Stimulated activated memory B cell treated with anti-CD40 and anti-IgM and Interleukin-4, amounts not matched to agents 10 μg/mL and 1 μg/mL and 100 μg/mL, for 72 hours (primary cell): ENCODE data around the gene CRYBG1.
A peak's percentile ranks its signal among the peaks of the same experiment; 100 is the strongest.

Experiments
- ATAC-seq: fragments of 150-1000 bp; cut with Tn5 transposase; 2 replicates; pipeline ENCODE4 v1.10.0; 2021
- H3K27ac Mint-ChIP-seq: one replicate; pipeline ENCODE4 v1.8.0; 2022; ENCODE audit warnings: mild to moderate bottlenecking, mixed read lengths
- H3K27me3 Mint-ChIP-seq: one replicate; pipeline ENCODE4 v1.8.0; 2022; ENCODE audit warnings: mixed read lengths
- H3K36me3 Mint-ChIP-seq: one replicate; pipeline ENCODE4 v1.8.0; 2022; ENCODE audit warnings: mixed read lengths
- H3K4me1 Mint-ChIP-seq: one replicate; pipeline ENCODE4 v1.8.0; 2022; ENCODE audit warnings: mixed read lengths
- H3K4me3 Mint-ChIP-seq: one replicate; pipeline ENCODE4 v1.8.0; 2022; ENCODE audit warnings: mild to moderate bottlenecking, moderate library complexity, mixed read lengths
- H3K9me3 Mint-ChIP-seq: one replicate; pipeline ENCODE4 v1.8.0; 2022; ENCODE audit warnings: mixed read lengths

Gene CRYBG1

DNA sequence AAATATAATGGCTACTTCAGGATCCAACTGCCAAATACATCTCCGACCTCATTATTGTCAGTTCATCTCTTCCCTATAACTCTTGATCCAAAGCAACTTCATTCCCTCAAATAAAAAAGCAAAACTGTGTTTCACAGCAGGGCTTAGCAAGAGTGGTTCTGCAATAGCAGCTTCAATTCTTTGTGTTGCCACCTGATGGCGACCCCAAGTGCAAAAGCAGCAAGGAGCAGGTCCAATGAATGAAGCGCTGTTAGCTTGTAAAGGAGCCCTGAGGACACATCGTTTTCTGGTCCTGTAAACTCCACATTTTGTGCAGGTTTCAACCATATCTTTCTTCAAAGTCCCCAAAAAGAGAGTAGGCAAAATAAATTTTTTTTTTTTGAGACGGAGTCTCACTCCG lies 249.2 kb downstream of the CRYBG1 start:
- H3K4me3 Mint-ChIP-seq, result no peak overlapping the region
- H3K27ac Mint-ChIP-seq, result no peak overlapping the region
- peaks cover 55% of the 10 kb centered on the region for H3K4me1 Mint-ChIP-seq
- H3K9me3 Mint-ChIP-seq, result peaks cover 3% of the 10 kb centered on the region
- H3K36me3 Mint-ChIP-seq, result peaks cover 12% of the 10 kb centered on the region
- peak; percentile 64 for ATAC-seq
- no peaks in the 10 kb centered on the region for H3K27me3 Mint-ChIP-seq

DNA sequence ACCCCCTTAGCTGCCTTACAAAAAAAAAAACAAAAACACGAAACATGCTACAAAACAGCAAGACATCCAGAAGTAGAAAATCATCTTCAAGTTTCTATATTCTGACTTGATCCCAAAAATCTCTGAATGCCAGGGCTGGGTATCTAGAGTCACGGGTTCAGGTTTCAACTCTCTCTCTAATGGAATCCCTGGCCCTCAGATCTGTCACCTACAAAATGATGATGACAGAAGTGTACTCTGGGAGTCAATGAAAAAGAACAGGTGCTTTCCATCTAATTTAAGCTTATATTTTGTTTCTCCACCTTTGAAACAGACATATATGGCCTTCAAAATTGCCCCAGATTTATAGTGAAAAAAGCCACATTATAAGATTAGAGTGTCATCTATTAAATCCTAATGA lies 250.5 kb downstream of the CRYBG1 start:
- Mint-ChIP-seq H3K36me3 (peaks cover 8% of the 10 kb centered on the region), H3K27me3 (no peaks in the 10 kb centered on the region), H3K9me3 (peaks cover 3% of the 10 kb centered on the region), H3K27ac (no peak overlapping the region), H3K4me3 (no peak overlapping the region), H3K4me1 (peaks cover 63% of the 10 kb centered on the region)
- ATAC-seq, result no peak

DNA sequence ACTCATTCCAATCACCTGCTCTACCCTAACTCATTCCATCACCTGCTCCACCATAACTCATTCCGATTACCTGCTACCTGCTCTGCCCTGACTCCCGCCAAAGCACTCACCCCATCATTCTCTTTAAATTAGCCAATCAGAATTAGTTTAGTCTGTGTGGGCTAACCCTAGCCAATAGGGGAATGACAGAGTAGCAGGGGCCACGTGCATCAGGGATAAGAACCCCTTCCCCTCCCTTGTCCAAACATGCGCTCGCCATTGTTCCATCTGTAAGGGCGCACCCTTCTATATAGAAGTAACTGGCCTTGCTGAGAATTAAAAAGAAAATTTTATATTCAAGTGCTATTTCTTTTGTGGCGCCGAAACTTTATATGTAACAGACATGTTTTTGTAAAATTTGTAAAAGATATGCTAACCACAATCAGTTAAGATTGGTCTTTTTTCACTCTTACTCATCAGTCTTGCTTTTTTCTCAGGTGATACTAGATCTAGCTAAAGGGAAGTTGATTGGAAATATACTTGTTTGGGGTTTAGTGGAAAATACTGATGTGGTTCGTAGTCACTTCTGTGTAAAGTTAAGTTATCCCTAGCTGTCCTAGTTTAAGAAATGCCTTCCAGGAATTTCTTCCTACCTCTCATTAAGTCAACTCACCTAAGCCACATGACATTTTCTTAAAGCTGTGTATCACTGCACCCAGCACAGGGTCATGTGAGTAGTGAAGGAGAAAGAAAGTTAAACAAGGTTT lies 252.3 kb downstream of the CRYBG1 start:
- Mint-ChIP-seq H3K4me1 (peaks cover 52% of the 10 kb centered on the region), H3K9me3 (peaks cover 3% of the 10 kb centered on the region), H3K36me3 (peaks cover 8% of the 10 kb centered on the region), H3K4me3 (no peak overlapping the region), H3K27me3 (no peaks in the 10 kb centered on the region), H3K27ac (peak overlapping the region; percentile 70)
- ATAC-seq, result no peak

DNA sequence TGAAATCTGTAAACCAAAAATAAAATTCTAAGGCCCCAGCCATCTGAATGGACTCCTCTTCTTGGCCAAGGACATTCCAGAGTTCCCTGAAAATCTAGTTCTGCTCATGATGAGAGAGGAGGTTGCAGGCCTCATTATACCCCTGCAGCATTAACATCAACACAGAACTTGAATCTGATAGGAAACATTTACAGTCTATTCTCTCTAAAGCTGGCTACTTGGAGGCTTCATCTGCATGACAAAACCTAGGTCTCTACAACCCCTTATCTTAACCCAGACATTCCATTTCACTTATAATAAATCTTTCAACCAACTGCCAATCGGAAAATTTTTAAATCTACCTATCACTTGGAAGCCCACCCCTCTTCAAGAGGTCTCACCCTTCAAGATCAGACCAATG lies 253.1 kb downstream of the CRYBG1 start:
- H3K36me3 Mint-ChIP-seq, result peaks cover 14% of the 10 kb centered on the region
- ATAC-seq, result no peak
- no peak overlapping the region for H3K4me3 Mint-ChIP-seq
- peak overlapping the region; percentile 70 for H3K27ac Mint-ChIP-seq
- peaks cover 46% of the 10 kb centered on the region for H3K4me1 Mint-ChIP-seq
- H3K9me3 Mint-ChIP-seq, result peaks cover 3% of the 10 kb centered on the region
- no peaks in the 10 kb centered on the region for H3K27me3 Mint-ChIP-seq

DNA sequence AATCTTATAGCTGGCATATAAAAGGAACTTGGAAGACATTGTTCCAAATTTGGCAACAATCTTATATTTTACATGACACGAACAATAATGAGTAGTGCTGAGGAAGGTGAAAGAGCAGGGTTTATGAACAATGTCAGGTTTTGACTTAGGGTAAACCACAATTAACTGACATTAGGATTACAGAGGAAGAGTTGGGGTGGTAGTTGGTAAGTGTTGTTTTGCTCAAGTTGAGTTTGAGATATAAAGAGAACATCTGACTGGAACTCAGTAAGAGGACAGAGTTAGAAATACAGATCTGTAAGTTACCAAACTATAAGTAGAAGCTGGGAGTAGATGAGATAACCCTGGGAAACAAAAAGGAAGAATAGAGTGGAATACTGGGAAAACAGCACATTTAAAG lies 253.6 kb downstream of the CRYBG1 start:
- Mint-ChIP-seq H3K9me3 (peaks cover 3% of the 10 kb centered on the region), H3K4me3 (no peak overlapping the region), H3K4me1 (peaks cover 40% of the 10 kb centered on the region), H3K27ac (peak overlapping the region; percentile 70), H3K36me3 (peaks cover 15% of the 10 kb centered on the region), H3K27me3 (no peaks in the 10 kb centered on the region)
- ATAC-seq, result no peak

DNA sequence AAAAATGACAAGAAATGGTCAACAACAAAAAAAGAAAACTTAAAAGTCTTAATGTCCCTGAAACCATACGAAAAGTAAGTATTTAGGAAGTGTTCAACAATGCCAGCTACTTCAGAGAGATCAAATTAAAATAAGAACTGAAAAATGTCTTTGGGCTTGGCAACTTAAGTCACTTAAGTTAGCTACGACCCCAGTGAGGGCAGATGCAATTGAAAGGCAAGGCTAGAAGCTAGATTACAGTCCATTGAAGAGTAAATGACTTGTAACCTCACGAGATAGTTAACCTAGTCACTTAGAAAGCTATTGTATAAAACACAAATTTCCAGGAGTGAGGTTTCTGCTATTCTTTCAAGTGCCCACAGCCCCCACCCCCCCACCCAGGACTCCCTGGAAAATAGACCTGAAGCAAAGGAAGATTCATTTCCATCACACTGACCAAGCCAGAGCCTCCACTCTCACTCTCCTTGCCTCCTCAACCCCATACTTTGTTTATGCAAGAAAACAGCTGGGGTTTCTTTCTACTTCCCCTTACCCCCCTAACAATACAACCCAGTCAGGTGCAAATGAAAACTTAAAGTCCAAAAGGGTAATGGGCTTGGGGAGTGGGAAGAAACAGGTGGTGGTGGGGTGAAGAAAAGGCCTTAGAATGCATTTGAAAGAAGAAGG lies 254.2 kb downstream of the CRYBG1 start:
- Mint-ChIP-seq H3K4me3 (no peak overlapping the region), H3K36me3 (peaks cover 15% of the 10 kb centered on the region), H3K27ac (peak overlapping the region; percentile 70)

DNA sequence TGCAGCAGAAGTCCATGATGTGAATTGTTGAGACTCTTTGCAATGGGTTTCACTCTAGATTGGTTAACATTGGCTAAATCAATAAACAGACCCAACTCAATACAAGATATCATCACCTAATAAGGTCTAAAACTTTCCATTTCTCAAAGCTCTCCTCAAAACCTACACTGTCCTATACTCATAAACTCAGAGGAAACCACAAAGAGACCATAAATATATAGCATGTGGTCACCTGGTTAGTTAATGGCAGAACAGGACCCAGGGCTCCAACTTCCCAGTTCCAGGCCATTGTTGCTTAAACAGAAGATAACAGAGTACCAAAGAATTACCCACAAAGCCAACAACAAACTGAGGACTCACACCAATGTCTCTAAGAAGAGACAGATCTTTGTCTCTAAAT lies 256.8 kb downstream of the CRYBG1 start:
- peaks cover 32% of the 10 kb centered on the region for H3K4me1 Mint-ChIP-seq
- no peak for ATAC-seq
- H3K4me3 Mint-ChIP-seq, result no peak overlapping the region
- H3K36me3 Mint-ChIP-seq, result peaks cover 25% of the 10 kb centered on the region
- H3K27me3 Mint-ChIP-seq, result no peaks in the 10 kb centered on the region
- H3K9me3 Mint-ChIP-seq, result peaks cover 3% of the 10 kb centered on the region
- H3K27ac Mint-ChIP-seq, result peak overlapping the region; percentile 46

More for the DNA sequence above, 254.2 kb downstream of the CRYBG1 start:
- Mint-ChIP-seq H3K4me1 (peaks cover 36% of the 10 kb centered on the region), H3K27me3 (no peaks in the 10 kb centered on the region), H3K9me3 (peaks cover 3% of the 10 kb centered on the region)
- ATAC-seq, result peak; percentile 54

DNA sequence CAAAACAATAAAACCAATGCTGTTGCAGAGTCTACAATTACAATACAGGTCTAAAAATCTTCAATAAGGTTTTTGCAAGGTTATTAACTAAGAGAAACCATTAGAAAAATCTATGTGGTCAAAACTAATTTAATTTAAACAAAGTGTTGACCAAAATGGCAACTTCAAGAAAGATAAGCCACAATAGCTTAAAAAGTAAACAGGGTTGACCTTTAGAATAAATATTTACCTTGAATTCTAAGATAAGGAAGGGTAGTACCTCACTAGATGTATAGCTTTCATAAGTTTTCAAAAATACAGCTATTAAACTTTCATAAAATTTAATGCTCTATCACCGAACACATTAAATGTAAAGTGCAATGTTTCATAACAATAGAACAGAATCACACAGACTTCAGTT lies 257.3 kb downstream of the CRYBG1 start:
- H3K4me1 Mint-ChIP-seq, result peaks cover 27% of the 10 kb centered on the region

DNA sequence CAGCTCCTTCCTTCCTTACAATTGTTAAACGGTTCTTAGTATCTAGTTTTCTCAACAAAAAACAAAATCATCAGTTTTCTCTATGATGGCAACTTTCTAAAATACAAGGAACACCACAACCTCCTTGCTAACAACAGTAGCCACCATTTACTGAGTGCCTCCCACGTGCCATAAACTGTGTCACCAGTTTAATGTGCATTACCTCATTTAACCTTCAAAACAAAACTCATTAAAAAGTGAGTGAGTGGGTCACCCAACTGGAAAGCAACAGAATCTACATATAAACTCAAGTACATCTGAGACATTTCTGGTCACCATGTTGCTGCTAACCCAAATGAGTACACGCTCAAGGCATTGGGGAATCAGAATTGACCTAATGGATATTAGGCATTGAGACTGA lies 257.8 kb downstream of the CRYBG1 start:
- Mint-ChIP-seq H3K4me1 (peaks cover 22% of the 10 kb centered on the region), H3K36me3 (peaks cover 28% of the 10 kb centered on the region)
- ATAC-seq, result no peak

More for the DNA sequence above, 257.3 kb downstream of the CRYBG1 start:
- Mint-ChIP-seq H3K27ac (peak overlapping the region; percentile 53), H3K4me3 (no peak overlapping the region), H3K9me3 (no peaks in the 10 kb centered on the region), H3K36me3 (peaks cover 25% of the 10 kb centered on the region), H3K27me3 (no peaks in the 10 kb centered on the region)
- ATAC-seq, result no peak

DNA sequence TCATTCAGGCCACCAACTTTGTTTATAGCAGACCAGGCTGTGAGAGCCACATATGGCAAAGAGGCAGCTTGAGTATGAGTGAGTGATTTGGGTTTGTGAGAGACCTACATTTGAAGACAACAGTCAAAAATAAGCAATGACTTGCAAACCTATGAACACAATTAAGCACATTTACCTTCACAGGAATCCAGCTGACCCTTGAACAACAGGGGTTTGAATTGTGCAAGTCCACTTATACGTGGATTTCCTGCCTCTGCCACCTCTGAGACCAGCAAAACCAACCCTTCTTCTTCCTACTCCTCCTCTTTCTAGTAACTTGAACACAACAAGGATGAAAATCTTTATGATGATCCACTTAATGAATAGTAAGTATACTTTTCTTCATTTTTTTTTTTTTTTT lies 258.7 kb downstream of the CRYBG1 start:
- no peak overlapping the region for H3K4me3 Mint-ChIP-seq
- H3K27ac Mint-ChIP-seq, result peak overlapping the region; percentile 53
- H3K4me1 Mint-ChIP-seq, result peaks cover 13% of the 10 kb centered on the region
- H3K27me3 Mint-ChIP-seq, result no peaks in the 10 kb centered on the region
- peaks cover 3% of the 10 kb centered on the region for H3K9me3 Mint-ChIP-seq
- peaks cover 28% of the 10 kb centered on the region for H3K36me3 Mint-ChIP-seq
- no peak for ATAC-seq

More for the DNA sequence above, 257.8 kb downstream of the CRYBG1 start:
- Mint-ChIP-seq H3K27ac (peak overlapping the region; percentile 53), H3K27me3 (no peaks in the 10 kb centered on the region), H3K4me3 (no peak overlapping the region), H3K9me3 (peaks cover 3% of the 10 kb centered on the region)

DNA sequence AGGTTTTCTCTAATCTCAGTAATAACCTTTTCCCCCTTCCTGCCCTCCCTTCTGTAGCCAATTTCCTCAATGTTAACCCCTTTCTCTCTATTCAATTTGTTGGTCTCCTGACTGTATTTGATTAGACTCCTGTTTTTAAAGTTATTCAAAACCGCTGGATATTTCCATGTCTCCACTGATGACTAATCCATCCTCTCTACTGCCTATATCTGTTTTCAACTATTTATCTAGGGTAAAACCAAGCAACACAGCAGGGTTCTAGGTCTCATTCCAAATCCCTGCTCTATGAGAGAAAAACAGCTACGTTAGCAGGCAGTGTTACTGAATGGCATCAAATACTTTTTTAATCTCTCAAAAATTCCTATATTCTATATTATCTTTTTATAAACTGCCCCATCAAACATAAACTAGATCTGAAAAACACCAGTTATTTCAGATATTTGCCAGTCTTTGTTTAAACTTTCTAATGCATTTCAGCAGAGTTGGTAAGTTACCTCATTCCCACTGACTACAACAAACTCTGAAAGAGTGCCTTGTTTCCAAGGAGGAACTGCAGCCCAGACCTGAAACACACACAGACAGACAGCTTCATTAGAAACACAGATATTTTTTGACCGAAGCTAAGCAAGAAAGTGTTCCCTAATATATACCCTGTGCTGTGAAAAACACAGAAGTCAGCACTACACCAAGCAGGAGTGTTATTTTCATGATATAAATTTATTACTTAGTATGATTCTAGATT lies 260.6 kb downstream of the CRYBG1 start:
- ATAC-seq, result no peak
- peaks cover 28% of the 10 kb centered on the region for H3K36me3 Mint-ChIP-seq
- no peak overlapping the region for H3K4me3 Mint-ChIP-seq
- peaks cover 3% of the 10 kb centered on the region for H3K9me3 Mint-ChIP-seq
- peak overlapping the region; percentile 23 for H3K27ac Mint-ChIP-seq
- no peaks in the 10 kb centered on the region for H3K27me3 Mint-ChIP-seq
- peaks cover 11% of the 10 kb centered on the region for H3K4me1 Mint-ChIP-seq
